ENCODE results near the gene ADAMTS10. TPM values are rescaled to one million over a fixed set of nuclear protein-coding genes. Genes with fewer than 3 reads are reported as not detected.

The ADAMTS10 gene
- polyA plus RNA-seq, 2 donors = 7.3 to 11.7 TPM

- no peak overlapping the region for H3K27ac ChIP-seq (ENCODE audit: low read depth in 2 of 2, low read length in 1 of 2)
- H3K4me1 ChIP-seq (ENCODE audit: control insufficient read depth in 2 of 2, insufficient read depth in 2 of 2, low read length in 1 of 2) = peaks cover 0 to 7% of the 10 kb centered on the region in 2 donors
- no peaks in the 10 kb centered on the region for H3K36me3 ChIP-seq (ENCODE audit: control insufficient read depth in 2 of 2, insufficient read depth in 2 of 2, low read length in 1 of 2)
- H3K27me3 ChIP-seq (ENCODE audit: control insufficient read depth in 1 of 2, insufficient read depth in 2 of 2, low read length in 2 of 2) = peaks cover 0 to 2% of the 10 kb centered on the region in 2 donors
- H3K9me3 ChIP-seq (ENCODE audit: control insufficient read depth in 2 of 2, insufficient read depth in 1 of 2, low read depth in 1 of 2, low read length in 1 of 2) = no peaks in the 10 kb centered on the region
- H3K4me3 ChIP-seq (ENCODE audit: low read depth in 1 of 2, low read length in 2 of 2) = no peak overlapping the region
- 39 to 45% methylated on average over 5 of the region's 5 CpGs for WGBS, 2 donors
Measured at GRCh38 chr19:8612807-8613171, 2.3 kb upstream of the ADAMTS10 start.

- Histone ChIP-seq H3K27me3 (ENCODE audit: control insufficient read depth in 1 of 2, insufficient read depth in 2 of 2, low read length in 2 of 2) (peaks cover 0 to 2% of the 10 kb centered on the region in 2 donors), H3K36me3 (ENCODE audit: control insufficient read depth in 2 of 2, insufficient read depth in 2 of 2, low read length in 1 of 2) (no peaks in the 10 kb centered on the region), H3K4me1 (ENCODE audit: control insufficient read depth in 2 of 2, insufficient read depth in 2 of 2, low read length in 1 of 2) (peaks cover 0 to 10% of the 10 kb centered on the region in 2 donors), H3K27ac (ENCODE audit: low read depth in 2 of 2, low read length in 1 of 2) (peak overlapping the region; percentile 1 to 17), H3K4me3 (ENCODE audit: low read depth in 1 of 2, low read length in 2 of 2) (no peak overlapping the region), H3K9me3 (ENCODE audit: control insufficient read depth in 2 of 2, insufficient read depth in 1 of 2, low read depth in 1 of 2, low read length in 1 of 2) (no peaks in the 10 kb centered on the region)
- 38 to 43% methylated on average over 12 of the region's 12 CpGs for WGBS, 2 donors
Measured at GRCh38 chr19:8611877-8612806, 1.6 kb upstream of the ADAMTS10 start.

- 33 to 34% methylated on average over 18 of the region's 18 CpGs for WGBS, 2 donors
- no peaks in the 10 kb centered on the region for H3K9me3 ChIP-seq (ENCODE audit: control insufficient read depth in 2 of 2, insufficient read depth in 1 of 2, low read depth in 1 of 2, low read length in 1 of 2)
- peak overlapping the region; percentile 1 to 17 for H3K27ac ChIP-seq (ENCODE audit: low read depth in 2 of 2, low read length in 1 of 2)
- H3K4me3 ChIP-seq (ENCODE audit: low read depth in 1 of 2, low read length in 2 of 2) = no peak overlapping the region
- H3K36me3 ChIP-seq (ENCODE audit: control insufficient read depth in 2 of 2, insufficient read depth in 2 of 2, low read length in 1 of 2) = no peaks in the 10 kb centered on the region
- peaks cover 0 to 11% of the 10 kb centered on the region in 2 donors for H3K4me1 ChIP-seq (ENCODE audit: control insufficient read depth in 2 of 2, insufficient read depth in 2 of 2, low read length in 1 of 2)
- peaks cover 0 to 2% of the 10 kb centered on the region in 2 donors for H3K27me3 ChIP-seq (ENCODE audit: control insufficient read depth in 1 of 2, insufficient read depth in 2 of 2, low read length in 2 of 2)
Measured at GRCh38 chr19:8611391-8611876, 919 bp upstream of the ADAMTS10 start.

- H3K27ac ChIP-seq (ENCODE audit: low read depth in 2 of 2, low read length in 1 of 2) = peak overlapping the region in 1 of 2 donors; percentile 63
- no peaks in the 10 kb centered on the region for H3K36me3 ChIP-seq (ENCODE audit: control insufficient read depth in 2 of 2, insufficient read depth in 2 of 2, low read length in 1 of 2)
- peaks cover 0 to 2% of the 10 kb centered on the region in 2 donors for H3K27me3 ChIP-seq (ENCODE audit: control insufficient read depth in 1 of 2, insufficient read depth in 2 of 2, low read length in 2 of 2)
- no peaks in the 10 kb centered on the region for H3K9me3 ChIP-seq (ENCODE audit: control insufficient read depth in 2 of 2, insufficient read depth in 1 of 2, low read depth in 1 of 2, low read length in 1 of 2)
- H3K4me1 ChIP-seq (ENCODE audit: control insufficient read depth in 2 of 2, insufficient read depth in 2 of 2, low read length in 1 of 2) = peaks cover 0 to 11% of the 10 kb centered on the region in 2 donors
- 3 to 5% methylated on average over 7 to 9 of the region's 9 CpGs for WGBS, 2 donors
- peak overlapping the region in 1 of 2 donors; percentile 40 for H3K4me3 ChIP-seq (ENCODE audit: low read depth in 1 of 2, low read length in 2 of 2)
Measured at GRCh38 chr19:8610936-8611300, 403 bp upstream of the ADAMTS10 start.

GRCh38 chr19:8609279-8610040 is 1.1 kb downstream of the ADAMTS10 start:
- Histone ChIP-seq H3K4me1 (ENCODE audit: control insufficient read depth in 2 of 2, insufficient read depth in 2 of 2, low read length in 1 of 2) (peaks cover 0 to 11% of the 10 kb centered on the region in 2 donors), H3K27ac (ENCODE audit: low read depth in 2 of 2, low read length in 1 of 2) (peak overlapping the region; percentile 7 to 71), H3K9me3 (ENCODE audit: control insufficient read depth in 2 of 2, insufficient read depth in 1 of 2, low read depth in 1 of 2, low read length in 1 of 2) (peaks cover 0 to 7% of the 10 kb centered on the region in 2 donors), H3K4me3 (ENCODE audit: low read depth in 1 of 2, low read length in 2 of 2) (peak overlapping the region; percentile 40 to 64), H3K27me3 (ENCODE audit: control insufficient read depth in 1 of 2, insufficient read depth in 2 of 2, low read length in 2 of 2) (peaks cover 0 to 2% of the 10 kb centered on the region in 2 donors), H3K36me3 (ENCODE audit: control insufficient read depth in 2 of 2, insufficient read depth in 2 of 2, low read length in 1 of 2) (peaks cover 0 to 3% of the 10 kb centered on the region in 2 donors)
- 9% methylated on average over 45 to 47 of the region's 47 CpGs for WGBS, 2 donors

- Histone ChIP-seq H3K4me1 (ENCODE audit: control insufficient read depth in 2 of 2, insufficient read depth in 2 of 2, low read length in 1 of 2) (peaks cover 0 to 11% of the 10 kb centered on the region in 2 donors), H3K27ac (ENCODE audit: low read depth in 2 of 2, low read length in 1 of 2) (peak overlapping the region in 1 of 2 donors; percentile 9), H3K27me3 (ENCODE audit: control insufficient read depth in 1 of 2, insufficient read depth in 2 of 2, low read length in 2 of 2) (peaks cover 0 to 2% of the 10 kb centered on the region in 2 donors), H3K36me3 (ENCODE audit: control insufficient read depth in 2 of 2, insufficient read depth in 2 of 2, low read length in 1 of 2) (peaks cover 0 to 3% of the 10 kb centered on the region in 2 donors), H3K9me3 (ENCODE audit: control insufficient read depth in 2 of 2, insufficient read depth in 1 of 2, low read depth in 1 of 2, low read length in 1 of 2) (peaks cover 0 to 7% of the 10 kb centered on the region in 2 donors), H3K4me3 (ENCODE audit: low read depth in 1 of 2, low read length in 2 of 2) (peak overlapping the region; percentile 40 to 64)
- 55 to 64% methylated on average over 5 of the region's 5 CpGs for WGBS, 2 donors
Measured at GRCh38 chr19:8608941-8609278, 1.6 kb downstream of the ADAMTS10 start.

GRCh38 chr19:8607386-8607785 is 3.1 kb downstream of the ADAMTS10 start:
- H3K27ac ChIP-seq (ENCODE audit: low read depth in 2 of 2, low read length in 1 of 2) = no peak overlapping the region
- H3K9me3 ChIP-seq (ENCODE audit: control insufficient read depth in 2 of 2, insufficient read depth in 1 of 2, low read depth in 1 of 2, low read length in 1 of 2) = peaks cover 0 to 7% of the 10 kb centered on the region in 2 donors
- peaks cover 0 to 11% of the 10 kb centered on the region in 2 donors for H3K4me1 ChIP-seq (ENCODE audit: control insufficient read depth in 2 of 2, insufficient read depth in 2 of 2, low read length in 1 of 2)
- H3K4me3 ChIP-seq (ENCODE audit: low read depth in 1 of 2, low read length in 2 of 2) = no peak overlapping the region
- peaks cover 0 to 2% of the 10 kb centered on the region in 2 donors for H3K27me3 ChIP-seq (ENCODE audit: control insufficient read depth in 1 of 2, insufficient read depth in 2 of 2, low read length in 2 of 2)
- H3K36me3 ChIP-seq (ENCODE audit: control insufficient read depth in 2 of 2, insufficient read depth in 2 of 2, low read length in 1 of 2) = peaks cover 0 to 3% of the 10 kb centered on the region in 2 donors
- 49 to 63% methylated on average over 4 of the region's 4 CpGs for WGBS, 2 donors

GRCh38 chr19:8605514-8605913 is 5.0 kb downstream of the ADAMTS10 start:
- peaks cover 0 to 7% of the 10 kb centered on the region in 2 donors for H3K36me3 ChIP-seq (ENCODE audit: control insufficient read depth in 2 of 2, insufficient read depth in 2 of 2, low read length in 1 of 2)
- H3K27ac ChIP-seq (ENCODE audit: low read depth in 2 of 2, low read length in 1 of 2) = no peak overlapping the region
- 93 to 96% methylated on average over 17 of the region's 17 CpGs for WGBS, 2 donors
- no peak overlapping the region for H3K4me3 ChIP-seq (ENCODE audit: low read depth in 1 of 2, low read length in 2 of 2)
- H3K27me3 ChIP-seq (ENCODE audit: control insufficient read depth in 1 of 2, insufficient read depth in 2 of 2, low read length in 2 of 2) = peaks cover 0 to 2% of the 10 kb centered on the region in 2 donors
- H3K9me3 ChIP-seq (ENCODE audit: control insufficient read depth in 2 of 2, insufficient read depth in 1 of 2, low read depth in 1 of 2, low read length in 1 of 2) = peaks cover 0 to 7% of the 10 kb centered on the region in 2 donors
- H3K4me1 ChIP-seq (ENCODE audit: control insufficient read depth in 2 of 2, insufficient read depth in 2 of 2, low read length in 1 of 2) = peaks cover 2 to 10% of the 10 kb centered on the region in 2 donors

GRCh38 chr19:8601796-8602195 is 8.7 kb downstream of the ADAMTS10 start:
- H3K36me3 ChIP-seq (ENCODE audit: control insufficient read depth in 2 of 2, insufficient read depth in 2 of 2, low read length in 1 of 2) = peaks cover 0 to 7% of the 10 kb centered on the region in 2 donors

More at GRCh38 chr19:8601796-8602195, 8.7 kb downstream of the ADAMTS10 start:
- H3K9me3 ChIP-seq (ENCODE audit: control insufficient read depth in 2 of 2, insufficient read depth in 1 of 2, low read depth in 1 of 2, low read length in 1 of 2) = peaks cover 0 to 7% of the 10 kb centered on the region in 2 donors
- H3K27ac ChIP-seq (ENCODE audit: low read depth in 2 of 2, low read length in 1 of 2) = no peak overlapping the region
- WGBS, 2 donors = 85 to 92% methylated on average over 5 of the region's 5 CpGs
- H3K27me3 ChIP-seq (ENCODE audit: control insufficient read depth in 1 of 2, insufficient read depth in 2 of 2, low read length in 2 of 2) = no peaks in the 10 kb centered on the region
- no peak overlapping the region for H3K4me3 ChIP-seq (ENCODE audit: low read depth in 1 of 2, low read length in 2 of 2)
- peaks cover 0 to 2% of the 10 kb centered on the region in 2 donors for H3K4me1 ChIP-seq (ENCODE audit: control insufficient read depth in 2 of 2, insufficient read depth in 2 of 2, low read length in 1 of 2)
